Umbilical cord (tissue), 1 donor: ENCODE results near the gene MED12L. TPM values are rescaled to one million over a fixed set of nuclear protein-coding genes. Genes with fewer than 3 reads are reported as not detected.

Experiments
- total RNA-seq: library from RNA; depleted of rRNA; stranded (reverse); fragments of >200 nt; gene quantifications from one replicate; pipeline ENCODE4 v1.2.3, GENCODE V29; 2014; ENCODE audit warnings: low replicate concordance; ENCODE audit not compliant: insufficient read depth

The MED12L gene
- total RNA-seq, 1 donor from 2014 or later: 2.2 TPM

Other genes starting within 250 kb of the MED12L start
- gene MINDY4B, start 180.2 kb upstream of the MED12L start, total RNA-seq: not detected
- 3.4 TPM for gene CLRN1, start 112.9 kb upstream of the MED12L start, total RNA-seq
- 3.6 TPM for gene GPR171, start 117.6 kb downstream of the MED12L start, total RNA-seq
- gene P2RY14, start 192.9 kb downstream of the MED12L start, total RNA-seq: 8.9 TPM
- gene GPR87, start 231.2 kb downstream of the MED12L start, total RNA-seq: 4.1 TPM
- gene P2RY13, start 243.9 kb downstream of the MED12L start, total RNA-seq: 5.5 TPM